GM12801 (cell line): ENCODE data around the gene GPR75.

ENCODE experiments used
- CTCF ChIP-seq: IDR thresholded peaks from one replicate; pipeline ENCODE4 v1.5.1; 2011; ENCODE audit warnings: control low read depth; ENCODE audit not compliant: insufficient read length; ENCODE audit errors: extremely low read depth

The GPR75 gene

GRCh38 chr2:53852532-53852931, 7.2 kb downstream of the GPR75 start:
- TF ChIP-seq CTCF: no peak

GRCh38 chr2:53848062-53848461, 11.7 kb downstream of the GPR75 start:
- no peak for TF ChIP-seq CTCF

DNA sequence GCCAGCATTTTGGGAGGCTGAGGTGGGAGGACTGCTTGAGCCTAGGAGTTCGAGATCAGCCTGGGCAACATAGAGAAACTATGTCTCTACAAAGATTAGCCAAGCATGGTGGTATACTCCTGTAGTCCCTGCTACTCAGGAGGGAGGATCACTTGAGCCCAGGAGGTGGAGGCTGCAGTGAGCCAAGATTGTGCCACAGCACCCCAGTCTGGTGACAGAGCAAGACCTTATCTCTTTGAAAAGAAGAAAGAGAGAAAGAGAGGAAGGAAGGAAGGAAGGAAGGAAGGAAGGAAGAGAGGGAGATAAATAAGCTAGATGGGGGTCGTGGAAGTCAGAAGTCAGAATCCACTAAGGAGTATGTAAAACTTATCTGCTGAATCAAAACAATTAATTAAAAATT, 16.2 kb downstream of the GPR75 start:
- no peak for TF ChIP-seq CTCF

GRCh38 chr2:53842891-53843290, 16.9 kb downstream of the GPR75 start:
- no peak for TF ChIP-seq CTCF

DNA sequence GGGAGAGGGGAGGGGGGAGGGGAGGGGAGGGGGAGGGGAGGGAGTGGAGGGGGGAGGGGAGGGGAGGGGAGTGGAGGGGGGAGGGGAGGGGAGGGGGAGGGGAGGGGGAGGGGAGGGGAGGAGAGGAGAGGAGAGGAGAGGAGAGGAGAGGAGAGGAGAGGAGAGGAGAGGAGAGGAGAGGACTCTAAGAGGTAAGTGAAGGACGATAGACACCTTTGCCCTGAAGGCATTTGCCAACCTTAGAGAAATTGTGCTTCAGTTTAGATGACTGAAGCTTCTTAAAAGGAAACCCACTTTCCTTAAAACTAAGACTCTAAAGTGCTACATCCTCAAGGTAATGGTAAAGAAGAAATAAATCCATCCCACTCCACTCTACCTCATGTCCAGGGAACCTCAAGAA, 19.2 kb downstream of the GPR75 start:
- no peak for TF ChIP-seq CTCF

DNA sequence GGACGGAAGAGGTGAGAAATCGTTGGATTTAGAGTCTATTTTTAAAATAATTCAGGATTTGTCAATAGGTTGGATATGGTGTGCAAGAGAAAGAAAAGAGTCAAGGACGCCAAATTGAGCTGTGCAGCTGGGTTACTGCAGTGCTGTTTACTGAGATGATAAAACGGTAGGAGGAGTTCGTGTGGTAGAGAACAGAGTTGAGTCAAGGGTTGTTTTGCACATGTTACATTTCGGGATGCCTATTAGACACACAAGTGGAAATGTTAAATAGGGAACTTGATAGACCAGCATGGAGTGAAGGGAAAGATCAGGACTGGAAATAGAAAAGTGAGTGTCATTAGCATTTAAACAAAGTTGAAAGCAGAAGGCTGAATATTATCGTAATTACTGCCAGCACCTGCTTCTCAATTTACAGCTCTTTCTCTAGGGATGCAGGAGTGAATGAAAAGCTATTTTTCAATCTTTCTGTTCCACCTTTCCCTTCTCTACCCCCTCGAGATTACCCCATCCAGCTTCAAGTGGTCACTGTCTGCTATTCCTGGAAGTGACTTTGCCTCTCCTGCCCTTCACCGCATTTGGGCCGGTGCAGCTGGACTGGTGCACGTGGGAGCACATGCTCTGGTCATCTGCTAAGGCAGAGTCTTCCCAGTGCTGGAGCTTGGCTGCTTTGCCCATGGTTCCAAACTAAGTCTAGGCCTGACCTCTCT, 30.3 kb downstream of the GPR75 start:
- TF ChIP-seq CTCF: no peak

GRCh38 chr2:53828331-53828730, 31.4 kb downstream of the GPR75 start:
- no peak for TF ChIP-seq CTCF
